ENCODE results near the gene RREB1.

DNA sequence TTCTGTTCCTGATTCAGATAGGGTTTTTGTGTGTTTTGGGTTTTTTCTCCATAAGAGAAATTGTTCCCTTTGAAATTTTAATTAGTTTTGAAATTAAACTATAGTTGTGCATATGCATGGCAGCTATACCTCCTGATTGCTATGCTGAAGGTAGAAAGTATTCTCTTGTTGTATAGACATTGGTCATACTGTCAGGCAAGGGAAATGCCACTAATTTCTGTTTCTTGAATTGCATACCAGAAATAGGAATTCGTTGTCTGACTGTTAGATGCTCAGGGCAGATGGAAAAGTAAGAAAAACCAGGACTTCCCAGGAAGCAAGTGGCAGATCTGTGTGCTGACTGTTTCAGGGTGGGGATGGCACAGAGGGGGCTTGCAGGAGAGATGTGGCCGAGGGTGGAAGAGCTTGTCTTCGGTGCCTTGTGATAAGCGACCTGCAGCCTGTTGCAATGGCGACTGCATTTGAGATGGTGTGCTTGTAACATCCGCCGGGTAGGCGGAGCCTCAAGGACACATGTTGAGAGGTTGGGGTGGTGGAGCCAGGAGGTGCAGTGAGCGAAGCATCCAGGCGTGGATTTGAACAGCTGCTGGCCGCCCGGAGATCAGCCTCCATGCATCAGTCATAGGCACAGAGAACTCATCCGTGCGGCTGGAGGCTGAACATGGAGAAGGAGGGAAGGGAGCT lies 42.8 kb downstream of the RREB1 start:
- TF ChIP-seq, protein P1, sequence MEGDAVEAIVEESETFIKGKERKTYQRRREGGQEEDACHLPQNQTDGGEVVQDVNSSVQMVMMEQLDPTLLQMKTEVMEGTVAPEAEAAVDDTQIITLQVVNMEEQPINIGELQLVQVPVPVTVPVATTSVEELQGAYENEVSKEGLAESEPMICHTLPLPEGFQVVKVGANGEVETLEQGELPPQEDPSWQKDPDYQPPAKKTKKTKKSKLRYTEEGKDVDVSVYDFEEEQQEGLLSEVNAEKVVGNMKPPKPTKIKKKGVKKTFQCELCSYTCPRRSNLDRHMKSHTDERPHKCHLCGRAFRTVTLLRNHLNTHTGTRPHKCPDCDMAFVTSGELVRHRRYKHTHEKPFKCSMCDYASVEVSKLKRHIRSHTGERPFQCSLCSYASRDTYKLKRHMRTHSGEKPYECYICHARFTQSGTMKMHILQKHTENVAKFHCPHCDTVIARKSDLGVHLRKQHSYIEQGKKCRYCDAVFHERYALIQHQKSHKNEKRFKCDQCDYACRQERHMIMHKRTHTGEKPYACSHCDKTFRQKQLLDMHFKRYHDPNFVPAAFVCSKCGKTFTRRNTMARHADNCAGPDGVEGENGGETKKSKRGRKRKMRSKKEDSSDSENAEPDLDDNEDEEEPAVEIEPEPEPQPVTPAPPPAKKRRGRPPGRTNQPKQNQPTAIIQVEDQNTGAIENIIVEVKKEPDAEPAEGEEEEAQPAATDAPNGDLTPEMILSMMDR (IDR thresholded peaks at IDR 0.05) = no peak
- no peak for TF ChIP-seq EP300 (IDR thresholded peaks at IDR 0.05)
